ENCODE data around the gene NRARP. TPM values are rescaled to one million over a fixed set of nuclear protein-coding genes. Genes with fewer than 3 reads are reported as not detected.
"Not testable (repeated sequence)": the region's sequence is repeated elsewhere in the genome, so short reads cannot be mapped to it uniquely, and the experiment has no call there.

The NRARP gene
- polyA plus RNA-seq, 3 donors, result 15.4 TPM; not detected in 2

DNA sequence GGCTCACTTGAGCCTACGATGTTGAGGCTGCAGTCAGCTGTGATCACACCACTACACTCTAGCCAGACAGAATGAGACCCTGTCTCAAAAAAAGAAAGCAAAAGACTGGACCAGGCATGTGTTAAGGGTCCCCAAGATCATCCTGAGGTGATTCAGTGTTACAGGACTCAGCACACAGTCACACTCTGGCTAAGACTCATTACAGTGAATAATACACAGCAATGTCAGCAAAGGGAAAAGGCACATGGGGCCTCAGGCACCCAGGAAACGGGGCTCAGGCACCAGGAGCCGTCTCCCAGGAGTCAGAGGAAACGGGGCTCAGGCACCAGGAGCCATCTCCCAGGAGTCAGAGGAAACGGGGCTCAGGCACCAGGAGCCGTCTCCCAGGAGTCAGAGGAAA, 39.2 kb upstream of the NRARP start:
- DNase-seq, result no peak
- H3K27me3 ChIP-seq (ENCODE audit: control insufficient read depth in 2 of 2, insufficient read depth in 2 of 2, low read length in 2 of 2), result no peaks in the 10 kb centered on the region
- no peak overlapping the region for H3K9ac ChIP-seq (ENCODE audit: insufficient read depth, low read length, poor library complexity, severe bottlenecking)
- no peak overlapping the region for H3K27ac ChIP-seq (ENCODE audit: low read depth in 1 of 2, low read length in 2 of 2)
- Mint-ChIP-seq H3K4me1 (no peaks in the 10 kb centered on the region), H3K36me3 (no peaks in the 10 kb centered on the region), H3K27ac (no peak overlapping the region), H3K27me3 (ENCODE audit: low read depth in 3 of 3) (peaks cover 0 to 5% (median 3%) of the 10 kb centered on the region in 3 donors), H3K9me3 (peaks cover 7 to 37% (median 27%) of the 10 kb centered on the region in 7 donors), H3K4me3 (no peak overlapping the region)
- whole genome bisulfite sequencing (ENCODE audit: insufficient coverage), result no CpG with 5 or more reads among the region's 6 CpGs
- no peaks in the 10 kb centered on the region for H3K4me1 ChIP-seq (ENCODE audit: control insufficient read depth in 1 of 2, insufficient read depth in 2 of 2, low read length in 2 of 2)
- no peaks in the 10 kb centered on the region for H3K36me3 ChIP-seq (replicated peaks in 1 of 2; ENCODE audit: control insufficient read depth in 1 of 2, insufficient read depth in 2 of 2, low read length in 2 of 2)
- no peak overlapping the region for H2AFZ ChIP-seq (ENCODE audit: insufficient read depth, low read depth, low read length, poor library complexity, severe bottlenecking)
- no peaks in the 10 kb centered on the region for H3K79me2 ChIP-seq (ENCODE audit: insufficient read depth, low read length)
- H3K4me3 ChIP-seq (replicated peaks in 1 of 3; ENCODE audit: low read depth in 2 of 3, low read length in 3 of 3), result no peak overlapping the region
- H4K20me1 ChIP-seq (ENCODE audit: insufficient read depth, low read length), result no peaks in the 10 kb centered on the region
- H3K4me2 ChIP-seq (replicated peaks; ENCODE audit: extremely low read depth, low read length, poor library complexity, severe bottlenecking), result no peak overlapping the region
- peaks cover 3 to 34% of the 10 kb centered on the region in 2 donors for H3K9me3 ChIP-seq (replicated peaks in 1 of 2; ENCODE audit: control insufficient read depth in 1 of 2, insufficient read depth in 1 of 2, low read length in 2 of 2)
- intact Hi-C loops (cut with micrococcal nuclease), result no loop called here
- TF ChIP-seq, protein P1, sequence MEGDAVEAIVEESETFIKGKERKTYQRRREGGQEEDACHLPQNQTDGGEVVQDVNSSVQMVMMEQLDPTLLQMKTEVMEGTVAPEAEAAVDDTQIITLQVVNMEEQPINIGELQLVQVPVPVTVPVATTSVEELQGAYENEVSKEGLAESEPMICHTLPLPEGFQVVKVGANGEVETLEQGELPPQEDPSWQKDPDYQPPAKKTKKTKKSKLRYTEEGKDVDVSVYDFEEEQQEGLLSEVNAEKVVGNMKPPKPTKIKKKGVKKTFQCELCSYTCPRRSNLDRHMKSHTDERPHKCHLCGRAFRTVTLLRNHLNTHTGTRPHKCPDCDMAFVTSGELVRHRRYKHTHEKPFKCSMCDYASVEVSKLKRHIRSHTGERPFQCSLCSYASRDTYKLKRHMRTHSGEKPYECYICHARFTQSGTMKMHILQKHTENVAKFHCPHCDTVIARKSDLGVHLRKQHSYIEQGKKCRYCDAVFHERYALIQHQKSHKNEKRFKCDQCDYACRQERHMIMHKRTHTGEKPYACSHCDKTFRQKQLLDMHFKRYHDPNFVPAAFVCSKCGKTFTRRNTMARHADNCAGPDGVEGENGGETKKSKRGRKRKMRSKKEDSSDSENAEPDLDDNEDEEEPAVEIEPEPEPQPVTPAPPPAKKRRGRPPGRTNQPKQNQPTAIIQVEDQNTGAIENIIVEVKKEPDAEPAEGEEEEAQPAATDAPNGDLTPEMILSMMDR (IDR thresholded peaks at IDR 0.05), result no peak

DNA sequence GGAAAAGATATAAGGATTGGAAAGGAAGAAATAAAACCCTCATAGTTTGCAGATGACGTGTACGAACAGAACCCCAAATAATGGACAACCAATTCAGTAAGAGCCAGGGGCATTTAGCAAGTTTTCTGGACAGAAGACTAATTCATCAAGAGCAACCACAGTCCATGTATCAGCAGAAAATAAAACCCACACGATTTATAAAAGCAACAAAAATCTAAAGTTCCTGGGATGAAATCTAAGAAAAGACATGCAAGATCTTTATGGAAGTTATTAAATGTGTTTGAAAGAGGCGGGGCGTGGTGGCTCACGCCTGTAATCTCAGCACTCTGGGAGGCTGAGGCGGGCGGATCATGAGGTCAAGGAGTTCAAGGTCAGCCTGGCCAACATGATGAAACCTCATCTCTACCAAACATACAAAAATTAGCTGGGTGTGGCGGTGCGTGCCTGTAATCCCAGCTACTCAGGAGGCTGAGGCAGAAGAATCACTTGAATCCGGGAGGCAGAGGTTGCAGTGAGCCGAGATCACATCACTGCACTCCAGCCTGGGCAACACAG, 37.9 kb upstream of the NRARP start:
- H4K20me1 ChIP-seq (ENCODE audit: insufficient read depth, low read length); intact Hi-C loops (cut with micrococcal nuclease); H2AFZ ChIP-seq (ENCODE audit: insufficient read depth, low read depth, low read length, poor library complexity, severe bottlenecking); H3K36me3 Mint-ChIP-seq; H3K27me3 Mint-ChIP-seq (ENCODE audit: low read depth in 3 of 3); H3K27ac Mint-ChIP-seq; H3K4me3 Mint-ChIP-seq; H3K4me1 ChIP-seq (ENCODE audit: control insufficient read depth in 1 of 2, insufficient read depth in 2 of 2, low read length in 2 of 2); H3K4me2 ChIP-seq (replicated peaks; ENCODE audit: extremely low read depth, low read length, poor library complexity, severe bottlenecking); H3K4me3 ChIP-seq (replicated peaks in 1 of 3; ENCODE audit: low read depth in 2 of 3, low read length in 3 of 3); DNase-seq; H3K79me2 ChIP-seq (ENCODE audit: insufficient read depth, low read length); H3K36me3 ChIP-seq (replicated peaks in 1 of 2; ENCODE audit: control insufficient read depth in 1 of 2, insufficient read depth in 2 of 2, low read length in 2 of 2); H3K9ac ChIP-seq (ENCODE audit: insufficient read depth, low read length, poor library complexity, severe bottlenecking); H3K27ac ChIP-seq (ENCODE audit: low read depth in 1 of 2, low read length in 2 of 2); H3K27me3 ChIP-seq (ENCODE audit: control insufficient read depth in 2 of 2, insufficient read depth in 2 of 2, low read length in 2 of 2); H3K4me1 Mint-ChIP-seq: not testable (repeated sequence)
- peaks cover 4 to 32% (median 26%) of the 10 kb centered on the region in 7 donors for H3K9me3 Mint-ChIP-seq
- 92% methylated on average over 2 of the region's 12 CpGs for WGBS (ENCODE audit: insufficient coverage)
- H3K9me3 ChIP-seq (replicated peaks in 1 of 2; ENCODE audit: control insufficient read depth in 1 of 2, insufficient read depth in 1 of 2, low read length in 2 of 2), result peaks cover 4 to 26% of the 10 kb centered on the region in 2 donors
